Neural cell (in vitro differentiated cells): ENCODE results near the gene ENOX1. TPM values are rescaled to one million over a fixed set of nuclear protein-coding genes. Genes with fewer than 3 reads are reported as not detected.

Experiments
- H2AFZ ChIP-seq: fragments of 200-600, 300-800 bp; sonication (generic), shearing (Covaris generic); 2 replicates; pipeline ENCODE4 v1.6.0; 2014; ENCODE audit warnings: low read depth, mild to moderate bottlenecking, antibody characterized with exemption, low read length, moderate library complexity
- H3F3A ChIP-seq: fragments of 200-600 bp; shearing (Covaris generic); 2 replicates; pipeline ENCODE4 v1.6.1; 2016; ENCODE audit warnings: mild to moderate bottlenecking, moderate library complexity, mixed read lengths, antibody characterized with exemption, low read length; ENCODE audit not compliant: insufficient read depth, poor library complexity, severe bottlenecking
- H3K27ac ChIP-seq: fragments of 200-600, 300-800 bp; sonication (generic), shearing (Covaris generic); 2 replicates; pipeline ENCODE4 v1.5.1; 2014; ENCODE audit warnings: mild to moderate bottlenecking, low read length, moderate library complexity
- H3K27me3 ChIP-seq: fragments of 300-800, 200-600 bp; sonication (generic), shearing (Covaris generic); 2 replicates; pipeline ENCODE4 v1.6.0; 2014; ENCODE audit warnings: mild to moderate bottlenecking, low read depth, low read length, moderate library complexity; ENCODE audit not compliant: insufficient read depth
- H3K36me3 ChIP-seq: fragments of 300-800, 200-600 bp; sonication (generic), shearing (Covaris generic); 2 replicates; pipeline ENCODE4 v1.5.1; 2014; ENCODE audit warnings: mild to moderate bottlenecking, antibody characterized with exemption, low read length, moderate library complexity; ENCODE audit not compliant: insufficient read depth
- H3K4me2 ChIP-seq: fragments of 300-800, 200-600 bp; sonication (generic), shearing (Covaris generic); 2 replicates; pipeline ENCODE4 v1.6.0; 2014; ENCODE audit warnings: mild to moderate bottlenecking, low read length
- H3K4me3 ChIP-seq: fragments of 300-800, 200-600 bp; sonication (generic), shearing (Covaris generic); 2 replicates; pipeline ENCODE4 v1.5.1; 2014; ENCODE audit warnings: mild to moderate bottlenecking, low read length, moderate library complexity
- H3K79me2 ChIP-seq: fragments of 200-600 bp; shearing (Covaris generic); replicated peaks from 2 replicates; pipeline ENCODE4 v1.6.0; 2014; ENCODE audit warnings: mild to moderate bottlenecking, low read length, moderate library complexity; ENCODE audit not compliant: insufficient read depth
- H3K9ac ChIP-seq: fragments of 300-800, 200-600 bp; sonication (generic), shearing (Covaris generic); 2 replicates; pipeline ENCODE4 v1.6.1; 2016; ENCODE audit warnings: mild to moderate bottlenecking, low read length, mixed read lengths
- H3K9me2 ChIP-seq: fragments of 200-600 bp; shearing (Covaris generic); 2 replicates; pipeline ENCODE4 v1.6.1; 2016; ENCODE audit warnings: mild to moderate bottlenecking, low read length, mixed read lengths; ENCODE audit not compliant: insufficient read depth
- H3K9me3 ChIP-seq: fragments of 200-600, 300-800 bp; sonication (generic), shearing (Covaris generic); 2 replicates; pipeline ENCODE4 v1.6.1; 2016; ENCODE audit warnings: mild to moderate bottlenecking, mixed run types, low read length, moderate library complexity, mixed read lengths
- H4K20me1 ChIP-seq: fragments of 200-600 bp; shearing (Covaris generic); 2 replicates; pipeline ENCODE4 v1.6.1; 2016; ENCODE audit warnings: mild to moderate bottlenecking, mixed run types; ENCODE audit not compliant: insufficient read depth
- EZH2 ChIP-seq: fragments of 200-600, 300-800 bp; shearing (Covaris generic), sonication (generic); IDR thresholded peaks from 2 replicates; pipeline ENCODE4 v1.6.1; 2014; ENCODE audit warnings: antibody characterized with exemption, low read length, borderline replicate concordance, mild to moderate bottlenecking; ENCODE audit not compliant: insufficient read depth, poor library complexity, severe bottlenecking
- MXI1 ChIP-seq: fragments of 450-650 bp; conservative IDR thresholded peaks from 2 replicates; pipeline ENCODE4 v1.6.1; 2014; ENCODE audit warnings: antibody characterized with exemption, mild to moderate bottlenecking; ENCODE audit not compliant: poor library complexity, severe bottlenecking
- POLR2AphosphoS5 ChIP-seq: IDR thresholded peaks from 2 replicates; pipeline ENCODE4 v1.6.1; 2012
- TAF1 ChIP-seq: IDR thresholded peaks from 2 replicates; pipeline ENCODE4 v1.6.1; 2012; ENCODE audit warnings: low read depth
- polyA plus RNA-seq: library from polyadenylated mRNA; depleted of rRNA; stranded (reverse); fragments of >200 nt; gene quantifications from 2 replicates; pipeline ENCODE4 v1.2.3, GENCODE V29; 2014
- TF ChIP-seq, protein P1 (sequence below): IDR thresholded peaks from 2 replicates; pipeline ENCODE4 v1.6.1; 2012; ENCODE audit warnings: borderline replicate concordance
- TF ChIP-seq, protein P2 (sequence below): fragments of 450-650 bp; IDR thresholded peaks from 2 replicates; pipeline ENCODE4 v1.5.1; 2014; ENCODE audit warnings: antibody characterized with exemption, mild to moderate bottlenecking, moderate library complexity; ENCODE audit not compliant: poor library complexity, severe bottlenecking

Gene ENOX1
- polyA plus RNA-seq, 1 donor from 2014 or later, result 42.6 TPM

DNA sequence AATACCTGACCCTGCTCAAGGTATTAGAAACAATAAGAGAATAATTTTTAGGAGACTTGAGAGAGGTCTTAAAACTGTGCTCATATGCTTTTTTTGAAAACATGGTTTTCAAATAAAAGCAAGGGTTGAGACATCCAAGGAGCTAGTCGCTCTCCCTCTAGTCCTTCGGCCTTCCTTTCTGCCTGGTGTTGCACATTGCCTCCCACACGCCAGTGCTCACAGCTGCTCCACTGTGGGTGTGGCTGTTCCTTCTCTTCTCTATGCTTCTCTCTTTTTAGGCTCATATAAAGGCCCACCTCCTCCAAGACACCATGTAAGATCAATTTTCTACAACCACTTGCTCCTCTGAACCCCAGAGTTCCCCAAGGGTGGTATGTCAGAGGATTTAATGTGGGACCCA lies 352.6 kb downstream of the ENOX1 start:
- no peak overlapping the region for H3K9ac ChIP-seq
- H3K4me3 ChIP-seq, result no peak overlapping the region
- no peak overlapping the region for H2AFZ ChIP-seq
- TF ChIP-seq EZH2 (no peak), MXI1 (no peak), TAF1 (no peak)
- TF ChIP-seq, protein P1, sequence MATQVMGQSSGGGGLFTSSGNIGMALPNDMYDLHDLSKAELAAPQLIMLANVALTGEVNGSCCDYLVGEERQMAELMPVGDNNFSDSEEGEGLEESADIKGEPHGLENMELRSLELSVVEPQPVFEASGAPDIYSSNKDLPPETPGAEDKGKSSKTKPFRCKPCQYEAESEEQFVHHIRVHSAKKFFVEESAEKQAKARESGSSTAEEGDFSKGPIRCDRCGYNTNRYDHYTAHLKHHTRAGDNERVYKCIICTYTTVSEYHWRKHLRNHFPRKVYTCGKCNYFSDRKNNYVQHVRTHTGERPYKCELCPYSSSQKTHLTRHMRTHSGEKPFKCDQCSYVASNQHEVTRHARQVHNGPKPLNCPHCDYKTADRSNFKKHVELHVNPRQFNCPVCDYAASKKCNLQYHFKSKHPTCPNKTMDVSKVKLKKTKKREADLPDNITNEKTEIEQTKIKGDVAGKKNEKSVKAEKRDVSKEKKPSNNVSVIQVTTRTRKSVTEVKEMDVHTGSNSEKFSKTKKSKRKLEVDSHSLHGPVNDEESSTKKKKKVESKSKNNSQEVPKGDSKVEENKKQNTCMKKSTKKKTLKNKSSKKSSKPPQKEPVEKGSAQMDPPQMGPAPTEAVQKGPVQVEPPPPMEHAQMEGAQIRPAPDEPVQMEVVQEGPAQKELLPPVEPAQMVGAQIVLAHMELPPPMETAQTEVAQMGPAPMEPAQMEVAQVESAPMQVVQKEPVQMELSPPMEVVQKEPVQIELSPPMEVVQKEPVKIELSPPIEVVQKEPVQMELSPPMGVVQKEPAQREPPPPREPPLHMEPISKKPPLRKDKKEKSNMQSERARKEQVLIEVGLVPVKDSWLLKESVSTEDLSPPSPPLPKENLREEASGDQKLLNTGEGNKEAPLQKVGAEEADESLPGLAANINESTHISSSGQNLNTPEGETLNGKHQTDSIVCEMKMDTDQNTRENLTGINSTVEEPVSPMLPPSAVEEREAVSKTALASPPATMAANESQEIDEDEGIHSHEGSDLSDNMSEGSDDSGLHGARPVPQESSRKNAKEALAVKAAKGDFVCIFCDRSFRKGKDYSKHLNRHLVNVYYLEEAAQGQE, result no peak
- H3K9me3 ChIP-seq, result no peaks in the 10 kb centered on the region
- H3K79me2 ChIP-seq, result no peaks in the 10 kb centered on the region
- H3K36me3 ChIP-seq, result no peaks in the 10 kb centered on the region
- no peaks in the 10 kb centered on the region for H3F3A ChIP-seq
- no peaks in the 10 kb centered on the region for H3K9me2 ChIP-seq
- H3K27me3 ChIP-seq, result no peaks in the 10 kb centered on the region
- H3K4me2 ChIP-seq, result no peak overlapping the region
- no peaks in the 10 kb centered on the region for H4K20me1 ChIP-seq
- no peak overlapping the region for H3K27ac ChIP-seq

DNA sequence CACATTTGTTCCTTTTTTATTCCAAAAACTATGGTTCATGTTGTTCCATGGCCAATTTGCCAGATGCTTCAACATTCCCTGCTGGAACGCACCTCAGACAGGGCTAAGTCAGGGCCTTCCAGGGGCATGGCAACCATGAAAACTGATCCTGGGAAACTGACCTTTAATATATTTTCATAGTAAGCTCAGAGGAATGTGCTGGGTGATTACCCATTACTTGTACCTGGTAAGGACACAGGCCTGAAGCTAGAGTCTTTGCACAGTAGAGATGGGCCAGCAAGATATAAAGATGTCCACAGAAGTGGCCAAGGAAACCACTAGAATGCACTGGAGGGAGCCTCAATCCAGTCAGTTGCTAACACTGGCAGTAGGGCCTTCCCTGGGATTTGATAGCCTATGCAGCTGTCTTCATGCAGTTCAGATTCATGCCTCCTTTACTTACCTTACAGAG lies 353.1 kb downstream of the ENOX1 start:
- Histone ChIP-seq H3K79me2 (no peaks in the 10 kb centered on the region), H3K4me2 (no peak overlapping the region), H3K9me3 (no peaks in the 10 kb centered on the region), H3K9ac (no peak overlapping the region), H3F3A (no peaks in the 10 kb centered on the region), H2AFZ (no peak overlapping the region), H3K36me3 (no peaks in the 10 kb centered on the region), H3K27me3 (no peaks in the 10 kb centered on the region), H3K9me2 (no peaks in the 10 kb centered on the region), H3K27ac (no peak overlapping the region), H4K20me1 (no peaks in the 10 kb centered on the region), H3K4me3 (no peak overlapping the region)
- TF ChIP-seq EZH2, result no peak
- TF ChIP-seq, protein P2, sequence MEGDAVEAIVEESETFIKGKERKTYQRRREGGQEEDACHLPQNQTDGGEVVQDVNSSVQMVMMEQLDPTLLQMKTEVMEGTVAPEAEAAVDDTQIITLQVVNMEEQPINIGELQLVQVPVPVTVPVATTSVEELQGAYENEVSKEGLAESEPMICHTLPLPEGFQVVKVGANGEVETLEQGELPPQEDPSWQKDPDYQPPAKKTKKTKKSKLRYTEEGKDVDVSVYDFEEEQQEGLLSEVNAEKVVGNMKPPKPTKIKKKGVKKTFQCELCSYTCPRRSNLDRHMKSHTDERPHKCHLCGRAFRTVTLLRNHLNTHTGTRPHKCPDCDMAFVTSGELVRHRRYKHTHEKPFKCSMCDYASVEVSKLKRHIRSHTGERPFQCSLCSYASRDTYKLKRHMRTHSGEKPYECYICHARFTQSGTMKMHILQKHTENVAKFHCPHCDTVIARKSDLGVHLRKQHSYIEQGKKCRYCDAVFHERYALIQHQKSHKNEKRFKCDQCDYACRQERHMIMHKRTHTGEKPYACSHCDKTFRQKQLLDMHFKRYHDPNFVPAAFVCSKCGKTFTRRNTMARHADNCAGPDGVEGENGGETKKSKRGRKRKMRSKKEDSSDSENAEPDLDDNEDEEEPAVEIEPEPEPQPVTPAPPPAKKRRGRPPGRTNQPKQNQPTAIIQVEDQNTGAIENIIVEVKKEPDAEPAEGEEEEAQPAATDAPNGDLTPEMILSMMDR, result no peak

DNA sequence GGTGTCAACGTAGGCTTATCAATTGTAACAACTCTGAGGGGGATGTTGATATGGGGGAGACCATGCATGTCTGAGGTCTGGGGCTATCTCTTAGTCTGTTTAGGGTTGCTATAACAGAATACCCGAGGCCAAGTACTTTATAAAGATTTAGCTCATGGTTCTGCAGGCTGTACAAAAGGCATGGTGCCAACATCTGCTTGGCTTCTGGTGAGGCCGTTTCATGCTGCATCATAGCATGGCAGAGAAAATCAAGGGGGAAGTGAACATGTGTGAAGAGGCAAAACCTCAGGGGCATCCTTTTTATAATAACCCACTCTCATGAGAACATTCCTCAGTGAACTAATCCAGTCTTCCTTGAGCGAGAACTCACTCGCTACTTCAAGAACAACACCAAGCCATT lies 353.8 kb downstream of the ENOX1 start:
- no peaks in the 10 kb centered on the region for H3F3A ChIP-seq
- no peak for TF ChIP-seq POLR2AphosphoS5
- no peaks in the 10 kb centered on the region for H3K27me3 ChIP-seq
- no peaks in the 10 kb centered on the region for H3K9me3 ChIP-seq
- H3K36me3 ChIP-seq, result no peaks in the 10 kb centered on the region
- no peaks in the 10 kb centered on the region for H4K20me1 ChIP-seq
- H3K4me2 ChIP-seq, result no peak overlapping the region
- no peak overlapping the region for H2AFZ ChIP-seq
- H3K27ac ChIP-seq, result no peak overlapping the region
- no peaks in the 10 kb centered on the region for H3K79me2 ChIP-seq
- no peaks in the 10 kb centered on the region for H3K9me2 ChIP-seq
- no peak overlapping the region for H3K4me3 ChIP-seq
- no peak overlapping the region for H3K9ac ChIP-seq
